WI38 (cell line): Measurements from ENCODE around the gene CC2D2B.
"Not testable (repeated sequence)": the region's sequence is repeated elsewhere in the genome, so short reads cannot be mapped to it uniquely, and the experiment has no call there.

ENCODE experiments used
- H3K4me3 ChIP-seq: 2 replicates; pipeline ENCODE4 v1.5.1; 2011; ENCODE audit warnings: low read depth, mild to moderate bottlenecking, control low read depth, low read length
- CTCF ChIP-seq: IDR thresholded peaks from 2 replicates; pipeline ENCODE4 v1.5.1; 2012; ENCODE audit warnings: low read depth, mild to moderate bottlenecking, control low read depth, low read length

Gene CC2D2B

GRCh38 chr10:95976362-95977229 is 68.8 kb downstream of the CC2D2B start:
- no peak overlapping the region for H3K4me3 ChIP-seq
- TF ChIP-seq CTCF = no peak

GRCh38 chr10:95982200-95982599 is 74.4 kb downstream of the CC2D2B start:
- no peak overlapping the region for H3K4me3 ChIP-seq
- no peak for TF ChIP-seq CTCF

- H3K4me3 ChIP-seq = no peak overlapping the region
- TF ChIP-seq CTCF = no peak
Observed at GRCh38 chr10:95987685-95988426, 80.1 kb downstream of the CC2D2B start.

- TF ChIP-seq CTCF = no peak
- no peak overlapping the region for H3K4me3 ChIP-seq
Observed at GRCh38 chr10:95988702-95989101, 80.9 kb downstream of the CC2D2B start.

- H3K4me3 ChIP-seq = not testable (repeated sequence)
Observed at GRCh38 chr10:95994376-95994775, 86.6 kb downstream of the CC2D2B start.

DNA sequence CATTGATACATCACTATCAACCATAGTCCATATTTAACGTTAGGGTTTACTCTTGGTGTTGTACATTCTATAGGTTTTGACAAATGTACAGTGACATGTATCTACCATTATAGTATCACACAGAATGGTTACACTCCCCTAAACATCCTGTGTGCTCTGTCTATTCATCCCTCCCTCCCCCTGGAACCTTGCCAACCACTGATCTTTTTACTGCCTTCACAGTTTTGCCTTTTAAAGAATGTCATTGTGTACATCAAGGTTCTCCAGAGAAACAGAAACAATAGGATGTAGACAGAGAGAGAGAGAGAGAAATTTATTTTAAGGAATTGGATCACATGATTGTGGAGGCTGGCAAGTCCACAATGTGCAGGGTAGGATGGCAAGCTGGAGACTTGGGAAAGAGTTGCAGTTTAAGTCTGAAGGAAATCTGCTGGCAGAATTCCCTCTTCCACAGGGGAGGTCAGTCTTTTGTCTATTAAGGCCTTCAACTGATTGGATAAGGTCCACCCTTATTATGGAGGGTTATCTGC is 90.5 kb downstream of the CC2D2B start:
- no peak for TF ChIP-seq CTCF
- no peak overlapping the region for H3K4me3 ChIP-seq

DNA sequence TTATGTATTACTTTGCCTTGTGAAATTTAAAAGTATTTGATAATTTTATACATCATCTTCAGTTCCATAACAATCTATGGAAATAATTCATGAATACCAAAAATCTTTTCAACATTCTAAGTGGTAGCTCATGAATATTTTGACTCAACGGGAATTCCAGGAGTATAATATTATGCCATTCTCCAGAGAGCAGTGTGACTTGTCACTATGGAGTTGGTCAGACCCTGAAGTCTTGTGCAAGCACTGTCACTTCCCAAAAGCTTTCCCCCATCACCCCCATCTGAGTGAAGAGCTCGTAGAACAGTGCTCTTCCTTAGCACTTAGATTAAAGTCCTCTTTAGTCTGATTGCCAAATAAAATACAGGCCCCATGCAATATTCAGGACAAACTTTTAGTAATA is 106.2 kb downstream of the CC2D2B start:
- no peak for TF ChIP-seq CTCF
- no peak overlapping the region for H3K4me3 ChIP-seq
